ENCODE results near the gene SYNGR3. TPM values are rescaled to one million over a fixed set of nuclear protein-coding genes. Genes with fewer than 3 reads are reported as not detected.

Gene SYNGR3
- total and polyA plus RNA-seq, 2 of the 13 experiments (the other 11 are each of a cell fraction or from before 2014, with no cell fraction given) = 0.97 to 5.7 TPM

- TF ChIP-seq, protein P1, sequence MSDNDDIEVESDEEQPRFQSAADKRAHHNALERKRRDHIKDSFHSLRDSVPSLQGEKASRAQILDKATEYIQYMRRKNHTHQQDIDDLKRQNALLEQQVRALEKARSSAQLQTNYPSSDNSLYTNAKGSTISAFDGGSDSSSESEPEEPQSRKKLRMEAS (IDR thresholded peaks at IDR 0.05) = peak; percentile 54; the same call in 1 of the 2 replicates
- TF ChIP-seq, protein P2, sequence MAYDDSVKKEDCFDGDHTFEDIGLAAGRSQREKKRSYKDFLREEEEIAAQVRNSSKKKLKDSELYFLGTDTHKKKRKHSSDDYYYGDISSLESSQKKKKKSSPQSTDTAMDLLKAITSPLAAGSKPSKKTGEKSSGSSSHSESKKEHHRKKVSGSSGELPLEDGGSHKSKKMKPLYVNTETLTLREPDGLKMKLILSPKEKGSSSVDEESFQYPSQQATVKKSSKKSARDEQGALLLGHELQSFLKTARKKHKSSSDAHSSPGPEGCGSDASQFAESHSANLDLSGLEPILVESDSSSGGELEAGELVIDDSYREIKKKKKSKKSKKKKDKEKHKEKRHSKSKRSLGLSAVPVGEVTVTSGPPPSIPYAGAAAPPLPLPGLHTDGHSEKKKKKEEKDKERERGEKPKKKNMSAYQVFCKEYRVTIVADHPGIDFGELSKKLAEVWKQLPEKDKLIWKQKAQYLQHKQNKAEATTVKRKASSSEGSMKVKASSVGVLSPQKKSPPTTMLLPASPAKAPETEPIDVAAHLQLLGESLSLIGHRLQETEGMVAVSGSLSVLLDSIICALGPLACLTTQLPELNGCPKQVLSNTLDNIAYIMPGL (CRISPR knock-in tag; IDR thresholded peaks at IDR 0.05; ENCODE audit: borderline replicate concordance in 1 of 2, low read depth in 1 of 2) = peak in 1 of 2 experiments; percentile 18; a peak in 1 of 4 replicates
- TF ChIP-seq RFX5 (IDR thresholded peaks at IDR 0.05; ENCODE audit: low read depth, low read length) (no peak), HIC2 (CRISPR knock-in tag; IDR thresholded peaks at IDR 0.05; ENCODE audit: low read depth) (peak; percentile 66), ZNF639 (CRISPR knock-in tag; conservative IDR thresholded peaks at IDR 0.05) (no peak), HHEX (CRISPR knock-in tag; IDR thresholded peaks at IDR 0.05) (no peak), ZNF660 (CRISPR knock-in tag; IDR thresholded peaks at IDR 0.05; ENCODE audit: borderline replicate concordance, low read depth) (no peak), ZNF589 (CRISPR knock-in tag; conservative IDR thresholded peaks at IDR 0.05) (no peak), PAWR (CRISPR knock-in tag; IDR thresholded peaks at IDR 0.05; ENCODE audit: borderline replicate concordance) (no peak), CEBPG (CRISPR knock-in tag; IDR thresholded peaks at IDR 0.05) (peak; percentile 44), PLRG1 (conservative IDR thresholded peaks at IDR 0.05) (no peak), MTA1 (CRISPR knock-in tag; IDR thresholded peaks at IDR 0.05; ENCODE audit: borderline replicate concordance) (no peak), NAIF1 (CRISPR knock-in tag; IDR thresholded peaks at IDR 0.05; ENCODE audit: borderline replicate concordance) (no peak), SOX5 (CRISPR knock-in tag; IDR thresholded peaks at IDR 0.05; ENCODE audit: borderline replicate concordance) (no peak), SIN3A (IDR thresholded peaks at IDR 0.05; ENCODE audit: borderline replicate concordance, low read depth, low read length) (peak; percentile 38; the same call in 1 of the 2 replicates), ELF3 (CRISPR knock-in tag; IDR thresholded peaks at IDR 0.05) (no peak), ZSCAN12 (CRISPR knock-in tag; IDR thresholded peaks at IDR 0.05) (no peak), CENPBD1 (CRISPR knock-in tag; IDR thresholded peaks at IDR 0.05; ENCODE audit: borderline replicate concordance, low read depth) (no peak), POLR2G (IDR thresholded peaks at IDR 0.05; ENCODE audit: low read depth, low read length) (no peak), HNF1B (CRISPR knock-in tag; IDR thresholded peaks at IDR 0.05) (0 out of 2 replicates have a peak, but pooled peaks have one; percentile 20), CBX2 (IDR thresholded peaks at IDR 0.05; ENCODE audit: low read depth, low read length) (no peak), CBX2 (CRISPR knock-in tag; IDR thresholded peaks at IDR 0.05; ENCODE audit: low read depth) (no peak), RAD21 (CRISPR knock-in tag; IDR thresholded peaks at IDR 0.05) (peak; percentile 21), ZNF24 (IDR thresholded peaks at IDR 0.05) (no peak), ZNF430 (CRISPR knock-in tag; IDR thresholded peaks at IDR 0.05) (no peak)
Measured at GRCh38 chr16:2008631-2009163, 18.9 kb downstream of the SYNGR3 start (continued).

All from HepG2 (cell line).